Subcutaneous adipose tissue (tissue), 4 donors: ENCODE data around the gene LDLRAD4. TPM values are rescaled to one million over a fixed set of nuclear protein-coding genes. Genes with fewer than 3 reads are reported as not detected.

ENCODE experiments used
- total RNA-seq, 4 donors: library from RNA; depleted of rRNA; stranded (reverse); fragments of >200 nt; gene quantifications; one replicate each; pipeline ENCODE4 v1.1.0, GENCODE V29; 2016
- TF ChIP-seq, protein P1 (sequence below): fragments of 450-650 bp; IDR thresholded peaks from one replicate; pipeline ENCODE4 v1.5.1; 2016; ENCODE audit warnings: low read depth, mild to moderate bottlenecking, control low read depth, antibody characterized with exemption, moderate library complexity

The LDLRAD4 gene
- total RNA-seq, 4 donors from 2014 or later = 16.4 to 28.4 (median 21.6) TPM

DNA sequence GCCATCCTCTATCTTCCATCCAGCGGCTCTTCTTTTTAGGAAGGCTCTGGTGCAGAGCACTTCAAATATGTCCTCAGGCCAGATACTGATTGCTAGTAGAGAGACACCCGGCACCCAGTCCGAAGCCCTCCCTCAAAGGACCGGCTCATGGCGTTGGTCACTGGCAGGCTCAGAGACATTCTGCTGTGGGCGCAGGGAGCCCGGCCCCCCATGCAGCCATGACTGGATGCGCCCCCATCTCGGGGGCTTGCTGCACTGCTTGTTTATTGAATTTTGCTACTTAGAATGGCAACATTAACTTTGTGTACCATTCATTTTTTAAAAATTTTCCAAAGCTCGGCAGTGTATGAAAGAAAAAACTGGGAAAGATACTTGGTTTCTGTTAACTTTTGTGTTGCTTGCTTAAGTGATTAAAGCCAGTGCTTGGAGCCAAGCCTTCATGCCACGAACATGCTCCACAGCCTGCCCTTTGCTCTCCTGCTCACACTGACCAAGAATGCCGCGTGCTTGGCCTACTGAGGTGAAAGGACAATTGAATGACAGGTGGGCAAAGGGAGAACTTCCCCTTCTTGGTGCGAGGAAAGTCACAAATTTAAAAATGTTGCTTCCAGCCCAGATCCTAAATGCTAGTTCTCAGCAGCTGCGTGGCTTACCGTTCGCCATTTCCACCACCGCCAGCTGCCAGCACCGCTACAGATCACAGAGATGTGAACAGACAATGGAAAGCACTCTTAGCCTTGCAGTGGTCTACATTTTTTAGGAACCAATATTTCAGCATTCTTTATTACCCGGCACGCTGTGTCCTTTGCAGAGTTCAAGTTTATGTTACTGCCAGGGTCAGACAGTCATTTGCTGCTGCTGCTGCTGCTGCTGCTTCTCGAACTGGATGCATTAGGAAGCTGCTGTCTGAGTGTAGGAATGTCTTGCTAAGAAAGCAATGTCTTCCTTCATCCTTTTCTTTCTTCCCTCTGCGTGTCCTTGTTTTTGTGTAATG lies 431.1 kb downstream of the LDLRAD4 start:
- TF ChIP-seq, protein P1, sequence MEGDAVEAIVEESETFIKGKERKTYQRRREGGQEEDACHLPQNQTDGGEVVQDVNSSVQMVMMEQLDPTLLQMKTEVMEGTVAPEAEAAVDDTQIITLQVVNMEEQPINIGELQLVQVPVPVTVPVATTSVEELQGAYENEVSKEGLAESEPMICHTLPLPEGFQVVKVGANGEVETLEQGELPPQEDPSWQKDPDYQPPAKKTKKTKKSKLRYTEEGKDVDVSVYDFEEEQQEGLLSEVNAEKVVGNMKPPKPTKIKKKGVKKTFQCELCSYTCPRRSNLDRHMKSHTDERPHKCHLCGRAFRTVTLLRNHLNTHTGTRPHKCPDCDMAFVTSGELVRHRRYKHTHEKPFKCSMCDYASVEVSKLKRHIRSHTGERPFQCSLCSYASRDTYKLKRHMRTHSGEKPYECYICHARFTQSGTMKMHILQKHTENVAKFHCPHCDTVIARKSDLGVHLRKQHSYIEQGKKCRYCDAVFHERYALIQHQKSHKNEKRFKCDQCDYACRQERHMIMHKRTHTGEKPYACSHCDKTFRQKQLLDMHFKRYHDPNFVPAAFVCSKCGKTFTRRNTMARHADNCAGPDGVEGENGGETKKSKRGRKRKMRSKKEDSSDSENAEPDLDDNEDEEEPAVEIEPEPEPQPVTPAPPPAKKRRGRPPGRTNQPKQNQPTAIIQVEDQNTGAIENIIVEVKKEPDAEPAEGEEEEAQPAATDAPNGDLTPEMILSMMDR = no peak

- TF ChIP-seq, protein P1 = no peak
Observed at GRCh38 chr18:13653746-13654433, 435.3 kb downstream of the LDLRAD4 start.

DNA sequence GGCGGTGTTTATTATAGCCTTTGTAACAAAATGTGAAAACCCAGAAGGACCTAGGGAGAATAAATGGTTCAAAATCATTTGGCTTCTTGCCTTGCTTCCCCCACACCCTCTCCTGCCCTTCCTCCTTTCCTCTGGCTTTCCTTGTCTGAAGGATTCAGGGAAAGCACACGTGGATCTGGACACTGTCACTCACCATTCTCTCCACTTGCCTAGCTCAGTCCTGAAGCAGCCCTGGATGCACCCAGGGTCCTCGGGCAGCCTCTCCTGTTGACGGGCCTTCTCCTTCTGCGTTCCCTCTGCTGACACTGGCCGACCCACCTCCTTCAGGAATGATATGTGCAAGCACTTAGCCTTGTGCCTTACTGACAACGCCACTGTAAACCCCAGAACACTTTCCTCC lies 439.4 kb downstream of the LDLRAD4 start:
- TF ChIP-seq, protein P1 = no peak

DNA sequence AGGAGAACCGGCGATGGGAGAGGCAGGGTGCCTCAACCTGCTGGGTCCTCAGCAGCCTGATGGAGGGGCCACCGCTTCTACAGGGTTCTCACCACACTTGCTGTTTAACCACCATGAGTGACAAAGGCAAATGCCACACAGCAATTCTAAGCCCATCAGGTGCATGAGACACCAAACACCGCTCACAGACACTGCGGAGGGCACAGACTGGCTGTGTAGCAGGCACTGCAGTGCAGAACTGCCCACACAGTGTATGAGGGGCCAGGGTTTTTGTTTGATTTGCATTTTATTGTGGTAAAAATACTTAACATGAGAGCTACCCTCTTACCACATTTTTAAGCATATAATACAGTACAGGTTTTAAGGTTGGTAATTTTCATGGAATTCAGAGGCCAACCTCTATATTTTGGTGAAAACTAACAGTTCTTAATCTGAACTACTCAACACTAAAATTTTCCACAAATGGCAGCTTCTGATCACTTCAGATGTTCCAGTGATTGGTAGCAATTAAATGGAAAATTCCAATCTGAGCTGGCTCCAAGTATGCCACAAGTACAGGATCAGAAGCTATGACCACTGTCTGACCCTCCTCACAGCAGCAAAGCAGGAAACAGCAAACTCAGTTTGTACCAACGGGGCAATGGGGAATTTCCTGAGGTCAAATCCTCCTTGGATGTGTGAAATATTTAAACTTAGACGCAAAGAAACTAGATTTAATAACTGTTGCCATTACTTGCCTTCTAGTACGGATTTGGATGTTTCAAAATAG lies 440.1 kb downstream of the LDLRAD4 start:
- TF ChIP-seq, protein P1 = no peak

DNA sequence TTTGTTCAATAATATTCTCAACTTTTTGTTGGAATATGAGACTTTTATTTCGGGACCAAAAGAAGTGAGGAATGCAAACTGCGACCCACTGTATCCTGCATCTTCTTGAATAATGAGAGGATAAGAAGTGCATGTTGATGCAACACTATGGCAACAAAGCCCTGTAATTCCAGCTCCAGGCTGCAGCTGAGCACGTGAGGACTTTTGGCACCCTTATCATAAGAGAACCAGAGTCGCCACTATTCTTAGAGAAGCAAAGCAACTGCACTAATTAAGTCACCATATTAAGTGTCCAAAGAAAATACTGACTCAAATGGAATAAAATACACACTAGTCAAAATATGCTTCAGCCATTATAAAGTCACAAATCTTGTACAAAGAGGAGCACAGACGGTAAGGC lies 441.9 kb downstream of the LDLRAD4 start:
- TF ChIP-seq, protein P1 = no peak

GRCh38 chr18:13661051-13661778 lies 442.7 kb downstream of the LDLRAD4 start:
- TF ChIP-seq, protein P1 = no peak
